ENCODE results near the gene INCENP. TPM values are rescaled to one million over a fixed set of nuclear protein-coding genes. Genes with fewer than 3 reads are reported as not detected.
"Not testable (repeated sequence)": the region's sequence is repeated elsewhere in the genome, so short reads cannot be mapped to it uniquely, and the experiment has no call there.

The INCENP gene
- total RNA-seq, 2 experiments from 2014 or later: 103 to 183 TPM

DNA sequence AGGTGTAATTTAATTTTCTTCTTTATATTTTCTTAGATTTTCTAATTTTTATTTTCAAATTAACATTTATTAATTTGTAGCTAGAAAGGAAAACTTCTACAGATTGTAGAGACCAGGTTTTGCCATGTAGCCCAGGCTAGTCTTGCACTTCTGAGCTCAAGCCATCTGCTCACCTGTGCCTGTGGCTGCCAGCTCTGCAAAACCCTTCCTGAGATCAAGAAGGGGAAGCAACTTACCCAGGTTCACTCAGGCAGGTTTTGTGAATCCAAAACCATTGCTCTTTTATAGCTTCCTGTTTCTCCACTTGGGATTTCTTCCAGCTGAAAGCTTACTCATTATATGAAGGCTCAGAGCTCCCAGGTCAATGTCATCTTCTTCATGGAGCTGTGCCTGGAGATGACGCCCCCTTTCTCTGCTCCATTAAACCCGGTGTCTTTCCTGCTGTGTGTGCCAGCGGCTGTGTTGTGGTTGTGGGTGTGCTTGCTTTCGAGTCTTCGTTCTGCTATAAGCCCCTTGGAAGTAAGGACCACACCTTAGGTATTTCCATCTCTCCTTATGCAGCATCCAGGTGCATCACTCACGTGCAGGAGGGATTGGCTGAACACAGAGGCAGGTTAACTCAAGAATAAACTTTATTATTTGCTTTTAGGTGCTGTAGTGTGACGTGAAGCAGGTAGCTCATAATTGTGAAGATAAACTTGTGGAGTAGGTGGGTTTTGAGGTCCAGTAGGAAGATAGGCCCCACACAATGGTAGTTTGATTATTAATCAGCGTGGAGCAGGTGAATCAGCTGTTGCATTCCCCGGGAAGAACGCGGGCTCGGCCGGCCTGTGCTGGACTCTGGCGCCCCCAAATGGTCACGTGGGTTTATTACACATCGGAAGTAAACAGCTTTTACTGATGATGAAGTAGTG is 42.2 kb upstream of the INCENP start:
- POLR2A ChIA-PET: interaction anchor here (0.6 to 1.5 kb wide), 11 partner anchors 12 to 184 kb away, joined by 3 to 5 read pairs (median 3); partner anchors contain the start of gene FTH1

GRCh38 chr11:62082292-62082657 is 41.5 kb upstream of the INCENP start:
- ChIA-PET POLR2A (interaction anchor here (1.0 to 1.5 kb wide), 5 partner anchors 22 to 114 kb away, joined by 3 to 5 read pairs (median 3); partner anchors contain the start of gene FTH1), CTCF (ENCODE audit: unreplicated experiment) (interaction anchor here (0.5 to 2.4 kb wide), 6 partner anchors 40 to 212 kb away, joined by 3 to 28 read pairs (median 6); no protein-coding TSS in a partner anchor)
- H3K4me2 ChIP-seq (ENCODE audit: low read length): no peak overlapping the region
- no peak for DNase-seq (ENCODE audit: low spot score)
- H2AFZ ChIP-seq (ENCODE audit: low read length): no peak overlapping the region; the same call in 1 of the 2 replicates
- no peak overlapping the region for H3K27ac ChIP-seq (ENCODE audit: low read depth, low read length, poor library complexity, severe bottlenecking)
- no peaks in the 10 kb centered on the region for H3K79me2 ChIP-seq (ENCODE audit: insufficient read depth, low read depth, low read length)
- no peaks in the 10 kb centered on the region for H4K20me1 ChIP-seq (ENCODE audit: insufficient read depth, low read length)
- no TSS peak for BruUV-seq (replicated peaks)
- no peak overlapping the region for H3K4me3 ChIP-seq (ENCODE audit: low read depth, low read length, poor library complexity, severe bottlenecking)
- no peaks in the 10 kb centered on the region for H3K4me1 ChIP-seq (ENCODE audit: insufficient read depth, low read length, poor library complexity, severe bottlenecking)
- H3K9me2 ChIP-seq (ENCODE audit: insufficient read depth, low read length): no peaks in the 10 kb centered on the region
- intact Hi-C loops (cut with micrococcal nuclease; ENCODE audit: unreplicated experiment): loop anchor here (1.0 to 5.0 kb wide), 4 partner anchors 135 to 285 kb away; no protein-coding TSS in a partner anchor
- no peaks in the 10 kb centered on the region for H3K36me3 ChIP-seq (ENCODE audit: insufficient read depth, low read length)
- TF ChIP-seq EZH2phosphoT487 (IDR thresholded peaks at IDR 0.05; ENCODE audit: borderline replicate concordance, low read depth, low read length) (no peak), CTCF (conservative IDR thresholded peaks at IDR 0.05; ENCODE audit: low read length) (no peak; the same call in 1 of the 2 replicates)
- no peaks in the 10 kb centered on the region for H3K9me3 ChIP-seq (ENCODE audit: low read length)

More for the DNA sequence above, 42.2 kb upstream of the INCENP start:
- H3K9me2 ChIP-seq (ENCODE audit: insufficient read depth, low read length): no peaks in the 10 kb centered on the region
- intact Hi-C loops (cut with micrococcal nuclease; ENCODE audit: unreplicated experiment): loop anchor here (1.0 to 5.0 kb wide), 4 partner anchors 134 to 284 kb away; no protein-coding TSS in a partner anchor
- no peaks in the 10 kb centered on the region for H3K4me1 ChIP-seq (ENCODE audit: insufficient read depth, low read length, poor library complexity, severe bottlenecking)
- no peaks in the 10 kb centered on the region for H4K20me1 ChIP-seq (ENCODE audit: insufficient read depth, low read length)
- H3K27ac ChIP-seq (ENCODE audit: low read depth, low read length, poor library complexity, severe bottlenecking): no peak overlapping the region
- peak overlapping the region; percentile 1; the same call in 1 of the 2 replicates for H2AFZ ChIP-seq (ENCODE audit: low read length)
- H3K36me3 ChIP-seq (ENCODE audit: insufficient read depth, low read length): no peaks in the 10 kb centered on the region
- no peak overlapping the region for H3K4me3 ChIP-seq (ENCODE audit: low read depth, low read length, poor library complexity, severe bottlenecking)
- TF ChIP-seq CTCF (conservative IDR thresholded peaks at IDR 0.05; ENCODE audit: low read length) (peak; percentile 99), EZH2phosphoT487 (IDR thresholded peaks at IDR 0.05; ENCODE audit: borderline replicate concordance, low read depth, low read length) (no peak)
- CTCF ChIA-PET (ENCODE audit: unreplicated experiment): interaction anchor here (0.5 to 2.4 kb wide), 9 partner anchors 39 to 288 kb away, joined by 3 to 28 read pairs (median 6); partner anchors contain the start of gene FEN1
- H3K4me2 ChIP-seq (ENCODE audit: low read length): peak overlapping the region; percentile 28
- BruUV-seq (replicated peaks): no TSS peak
- no peaks in the 10 kb centered on the region for H3K79me2 ChIP-seq (ENCODE audit: insufficient read depth, low read depth, low read length)
- no peaks in the 10 kb centered on the region for H3K9me3 ChIP-seq (ENCODE audit: low read length)
- peak; percentile 58 for DNase-seq (ENCODE audit: low spot score)

DNA sequence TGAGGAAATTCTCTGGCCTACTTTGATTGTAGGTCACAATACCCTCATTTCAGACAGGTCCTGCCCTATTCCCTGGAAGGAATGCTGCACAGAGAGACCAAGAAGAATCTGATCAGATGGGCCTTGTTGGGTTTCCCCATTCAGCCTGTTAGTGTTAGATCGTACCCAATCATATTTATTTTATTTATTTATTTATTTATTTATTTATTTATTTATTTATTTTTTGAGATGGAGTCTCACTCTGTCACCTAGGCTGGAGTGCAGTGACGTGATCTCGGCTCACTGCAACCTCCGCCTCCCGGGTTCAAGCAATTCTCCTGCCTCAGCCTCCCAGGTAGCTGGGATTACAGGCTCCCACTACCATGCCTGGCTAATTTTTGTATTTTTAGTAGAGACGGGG is 39.0 kb upstream of the INCENP start:
- H3K4me1 ChIP-seq (ENCODE audit: insufficient read depth, low read length, poor library complexity, severe bottlenecking); H3K4me3 ChIP-seq (ENCODE audit: low read depth, low read length, poor library complexity, severe bottlenecking); H3K79me2 ChIP-seq (ENCODE audit: insufficient read depth, low read depth, low read length); H3K4me2 ChIP-seq (ENCODE audit: low read length); H2AFZ ChIP-seq (ENCODE audit: low read length); H3K9me2 ChIP-seq (ENCODE audit: insufficient read depth, low read length); H4K20me1 ChIP-seq (ENCODE audit: insufficient read depth, low read length); POLR2A ChIA-PET; H3K36me3 ChIP-seq (ENCODE audit: insufficient read depth, low read length); CTCF ChIA-PET (ENCODE audit: unreplicated experiment); H3K27ac ChIP-seq (ENCODE audit: low read depth, low read length, poor library complexity, severe bottlenecking); DNase-seq (ENCODE audit: low spot score); BruUV-seq (replicated peaks): not testable (repeated sequence)
- peaks cover 18% of the 10 kb centered on the region for H3K9me3 ChIP-seq (ENCODE audit: low read length)
- intact Hi-C loops (cut with micrococcal nuclease; ENCODE audit: unreplicated experiment): loop anchor here (5.0 kb wide), 1 partner anchor 138 kb away; no protein-coding TSS in a partner anchor

Data from OCI-LY7 (cell line).